Left renal cortex interstitium (tissue), 4 donors: Measurements from ENCODE around the gene ZFAND3. TPM values are rescaled to one million over a fixed set of nuclear protein-coding genes. Genes with fewer than 3 reads are reported as not detected.

Experiments
- DNase-seq, 4 donors: peaks; one replicate each; pipeline ENCODE4 v3.0.0-alpha.2; 2013; ENCODE audit warnings: low read depth in 4 of 4, low spot score in 2 of 4, missing footprints in 1 of 4
- polyA plus RNA-seq, 4 donors: library from polyadenylated mRNA; unstranded; fragments of 120-200 nt; gene quantifications; one replicate each; pipeline ENCODE4 v1.2.1, GENCODE V29; 2013; ENCODE audit not compliant: insufficient read length in 4 of 4

ZFAND3 gene
- polyA plus RNA-seq, 4 donors: 134 to 161 (median 148) TPM

GRCh38 chr6:38143191-38144150, 323.9 kb downstream of the ZFAND3 start:
- no peak for DNase-seq

- no peak for DNase-seq
Measured at GRCh38 chr6:38144365-38144945, 324.9 kb downstream of the ZFAND3 start.

GRCh38 chr6:38146021-38146733, 326.6 kb downstream of the ZFAND3 start:
- DNase-seq: no peak

GRCh38 chr6:38146734-38147027, 327.2 kb downstream of the ZFAND3 start:
- no peak for DNase-seq

GRCh38 chr6:38148606-38149005, 329.1 kb downstream of the ZFAND3 start:
- no peak for DNase-seq

- DNase-seq: no peak
Measured at GRCh38 chr6:38149531-38149930, 330.0 kb downstream of the ZFAND3 start.

GRCh38 chr6:38150021-38150420, 330.5 kb downstream of the ZFAND3 start:
- DNase-seq: no peak

GRCh38 chr6:38150681-38151296, 331.3 kb downstream of the ZFAND3 start:
- DNase-seq: no peak

GRCh38 chr6:38151580-38152500, 332.3 kb downstream of the ZFAND3 start:
- no peak for DNase-seq

- no peak for DNase-seq
Measured at GRCh38 chr6:38152620-38153019, 333.1 kb downstream of the ZFAND3 start.

- no peak for DNase-seq
Measured at GRCh38 chr6:38153076-38153797, 333.7 kb downstream of the ZFAND3 start.

GRCh38 chr6:38153798-38154345, 334.3 kb downstream of the ZFAND3 start:
- DNase-seq: no peak

- DNase-seq: no peak
Measured at GRCh38 chr6:38154731-38155130, 335.2 kb downstream of the ZFAND3 start.

GRCh38 chr6:38155144-38155543, 335.6 kb downstream of the ZFAND3 start:
- DNase-seq: no peak

- DNase-seq: no peak
Measured at GRCh38 chr6:38155621-38156204, 336.2 kb downstream of the ZFAND3 start.

- no peak for DNase-seq
Measured at GRCh38 chr6:38156818-38157565, 337.5 kb downstream of the ZFAND3 start.

GRCh38 chr6:38157905-38158304, 338.4 kb downstream of the ZFAND3 start:
- no peak for DNase-seq

GRCh38 chr6:38158762-38159350, 339.3 kb downstream of the ZFAND3 start:
- no peak for DNase-seq
